Ovary (tissue), 9 donors: Measurements from ENCODE around the gene GRIK4. TPM values are rescaled to one million over a fixed set of nuclear protein-coding genes. Genes with fewer than 3 reads are reported as not detected.

Source experiments
- DNase-seq, 5 donors: peaks; one replicate each; pipeline ENCODE4 v3.0.0-alpha.2; 2019 to 2020
- H3K27ac ChIP-seq, 2 donors: fragments of 200-600 bp; one replicate each; pipeline versions ENCODE4 v1.5.1 to v1.8.0; 2019 to 2022
- H3K27me3 ChIP-seq: fragments of 200-600 bp; one replicate; pipeline ENCODE4 v1.8.0; 2022
- H3K36me3 ChIP-seq: fragments of 200-600 bp; sonication (generic); one replicate; pipeline ENCODE4 v1.5.1; 2019
- H3K4me1 ChIP-seq: one replicate; pipeline ENCODE4 v1.8.1; 2013; ENCODE audit warnings: mild to moderate bottlenecking, moderate library complexity; ENCODE audit not compliant: insufficient read depth
- H3K4me3 ChIP-seq: fragments of 200-600 bp; sonication (generic); one replicate; pipeline ENCODE4 v1.5.1; 2017
- H3K9me3 ChIP-seq, 2 donors: fragments of 200-600 bp in 1 of 2; sonication (generic) in 1 of 2; one replicate each; pipeline versions ENCODE4 v1.5.1 to v1.8.1; 2013 to 2019; ENCODE audit warnings: mild to moderate bottlenecking in 1 of 2, moderate library complexity in 1 of 2
- EP300 ChIP-seq: sonication (generic); formaldehyde crosslinking; IDR thresholded peaks from one replicate; pipeline ENCODE4 v1.6.1; 2017; ENCODE audit warnings: antibody characterized with exemption
- POLR2A ChIP-seq: fragments of 450-650 bp; IDR thresholded peaks from one replicate; pipeline ENCODE4 v1.6.1; 2017; ENCODE audit warnings: antibody characterized with exemption, mild to moderate bottlenecking, moderate library complexity
- WGBS, 3 donors: extraction: QIAGEN DNeasy Blood & Tissue Kit in 1 of 3; methylation state at CpG; one replicate each; pipeline versions ENCODE4 v1.1.5 to v1.1.7; 2013 to 2017; 5-methylcytosine and 5-hydroxymethylcytosine counted together
- intact Hi-C, 4 donors: fragments of 100-400 bp; cut with DNase I; formaldehyde crosslinking; loops; one replicate each; pipeline versions ENCODE4 v1.11.0 to v1.15.1; 2022 to 2023
- polyA plus RNA-seq, 2 donors: library from polyadenylated mRNA; stranded (reverse); fragments of 200-250 nt in 1 of 2; fragments of 350-450 nt in 1 of 2; fragmentation: Illumina TruSeq in 1 of 2; extraction: RNeasy Lipid Tissue Mini Kit (QIAGEN cat#74804) in 1 of 2; gene quantifications; one replicate each; pipeline ENCODE4 v1.2.3, GENCODE V29; 2013 to 2014
- total RNA-seq, 7 donors: library from RNA; depleted of rRNA in 2 of 7; stranded (reverse); fragments of >200 nt in 2 of 7; fragmentation: NEBNext Ultra II Directional in 3 of 7; extraction: Animal tissue kit (Norgen Biotek cat#: 25700) in 3 of 7; gene quantifications; one replicate each; pipeline versions ENCODE4 v1.1.0 to v1.2.4, GENCODE V29; 2016 to 2023
- TF ChIP-seq, protein P1 (sequence below), 3 donors: fragments of 450-650 bp in 2 of 3; fragments of 200-600 bp in 1 of 3; IDR thresholded peaks; one replicate each; pipeline versions ENCODE4 v1.5.1 to v1.8.0; 2016 to 2022; ENCODE audit warnings: antibody characterized with exemption in 3 of 3, mild to moderate bottlenecking in 1 of 3
- donor health status: DM: no; HTN: no; CAD: no; lungs with moderate emphysema.
- donor health status: DM: no; HTN: no; CAD: no.
- donor health status: Bipolar disorder and iron deficiency.
- donor health status: DM: yes; HTN: yes; CAD: no.
- donor health status: DM: no; HTN: no; CAD: no.
- donor health status: DM: yes; HTN: yes; CAD: no.

GRIK4 gene
- total and polyA plus RNA-seq, 9 donors = 1.3 to 13.4 (median 2.3) TPM

DNA sequence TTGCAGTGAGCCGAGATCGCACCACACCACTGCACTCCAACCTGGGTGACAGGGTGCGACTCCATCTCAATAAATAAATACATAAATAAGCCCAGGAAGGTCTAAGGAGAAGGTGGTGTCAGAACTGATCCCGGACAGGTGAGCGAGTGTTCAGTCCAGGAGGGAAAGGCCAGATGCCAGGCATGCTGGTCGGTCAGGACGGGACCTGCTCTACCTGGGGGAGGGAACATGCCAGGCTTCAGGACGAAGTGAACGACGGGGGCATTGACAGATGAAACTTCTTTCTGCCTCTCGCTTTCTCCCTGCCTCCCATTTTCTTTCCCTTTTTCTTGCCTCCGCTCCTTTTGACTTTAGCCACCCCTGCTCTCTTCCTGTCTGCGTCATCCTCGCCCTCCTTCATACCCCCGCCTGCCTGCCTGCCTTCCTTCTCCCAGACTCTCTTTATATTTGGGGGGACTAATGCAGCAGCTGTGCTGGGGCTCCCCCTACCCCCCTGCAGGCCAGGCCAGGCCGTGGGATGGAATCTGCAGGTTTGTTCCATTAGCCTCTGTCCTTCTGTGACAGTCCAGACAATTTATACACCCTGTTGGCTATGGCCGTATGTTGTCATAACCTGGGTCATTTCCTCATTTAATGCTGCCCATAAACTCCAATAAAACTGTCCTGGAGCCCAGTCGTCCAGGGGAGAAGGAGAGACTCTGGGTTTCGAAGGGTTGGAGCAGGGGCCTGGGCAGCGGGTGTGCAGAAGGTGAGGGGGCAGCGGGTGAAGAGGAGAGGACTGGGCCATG is 303.2 kb downstream of the GRIK4 start:
- WGBS, 3 donors = 85 to 91% (median 89%) methylated on average over 21 of the region's 21 CpGs

DNA sequence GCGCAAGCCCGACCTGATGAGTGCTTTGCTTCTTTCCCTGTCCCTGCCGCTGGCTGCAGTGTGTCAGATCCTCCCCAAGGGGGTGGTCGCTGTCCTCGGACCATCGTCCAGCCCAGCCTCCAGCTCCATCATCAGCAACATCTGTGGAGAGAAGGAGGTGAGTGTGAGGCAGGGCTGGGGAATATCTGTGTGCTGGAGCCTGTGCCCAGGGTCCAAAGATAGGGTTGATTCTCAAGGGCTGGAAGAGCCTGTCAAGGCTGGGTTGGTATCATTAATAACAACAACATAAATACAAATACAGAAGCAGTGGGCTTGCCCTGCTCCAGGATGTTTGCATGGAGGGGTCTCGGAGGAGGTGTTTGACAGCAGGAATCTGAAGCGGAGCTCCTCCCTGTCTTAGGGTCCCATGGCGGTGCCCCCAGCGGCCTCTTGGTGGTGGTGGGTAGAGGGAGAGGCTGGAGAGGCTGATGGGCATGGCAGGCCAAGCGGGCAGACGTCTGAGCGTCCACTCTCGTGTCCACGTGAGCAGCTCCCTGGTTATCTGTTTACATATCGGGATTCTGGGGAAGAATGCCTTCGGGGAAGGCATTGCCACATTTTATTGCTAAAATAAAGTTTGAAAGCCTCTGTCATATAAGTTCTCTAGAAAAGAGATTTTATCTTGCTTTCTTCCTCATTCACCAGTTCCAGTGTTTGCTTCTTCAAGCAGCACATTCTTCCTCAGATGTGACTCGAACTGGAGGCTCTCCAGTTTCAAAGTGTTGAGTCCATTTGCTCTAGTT is 304.0 kb downstream of the GRIK4 start:
- H3K27me3 ChIP-seq = no peaks in the 10 kb centered on the region
- H3K4me3 ChIP-seq = no peak overlapping the region
- DNase-seq = no peak
- WGBS, 3 donors = 88% methylated on average over 18 of the region's 18 CpGs
- H3K9me3 ChIP-seq = no peaks in the 10 kb centered on the region
- intact Hi-C loops = loop anchor here in 1 of 4 donors (10.0 kb wide), 1 partner anchor 301 kb away; the partner anchor contains the start of gene GRIK4
- H3K36me3 ChIP-seq = no peaks in the 10 kb centered on the region
- no peak overlapping the region for H3K27ac ChIP-seq
- H3K4me1 ChIP-seq = peaks cover 4% of the 10 kb centered on the region
- TF ChIP-seq POLR2A (no peak), EP300 (no peak)
- TF ChIP-seq, protein P1, sequence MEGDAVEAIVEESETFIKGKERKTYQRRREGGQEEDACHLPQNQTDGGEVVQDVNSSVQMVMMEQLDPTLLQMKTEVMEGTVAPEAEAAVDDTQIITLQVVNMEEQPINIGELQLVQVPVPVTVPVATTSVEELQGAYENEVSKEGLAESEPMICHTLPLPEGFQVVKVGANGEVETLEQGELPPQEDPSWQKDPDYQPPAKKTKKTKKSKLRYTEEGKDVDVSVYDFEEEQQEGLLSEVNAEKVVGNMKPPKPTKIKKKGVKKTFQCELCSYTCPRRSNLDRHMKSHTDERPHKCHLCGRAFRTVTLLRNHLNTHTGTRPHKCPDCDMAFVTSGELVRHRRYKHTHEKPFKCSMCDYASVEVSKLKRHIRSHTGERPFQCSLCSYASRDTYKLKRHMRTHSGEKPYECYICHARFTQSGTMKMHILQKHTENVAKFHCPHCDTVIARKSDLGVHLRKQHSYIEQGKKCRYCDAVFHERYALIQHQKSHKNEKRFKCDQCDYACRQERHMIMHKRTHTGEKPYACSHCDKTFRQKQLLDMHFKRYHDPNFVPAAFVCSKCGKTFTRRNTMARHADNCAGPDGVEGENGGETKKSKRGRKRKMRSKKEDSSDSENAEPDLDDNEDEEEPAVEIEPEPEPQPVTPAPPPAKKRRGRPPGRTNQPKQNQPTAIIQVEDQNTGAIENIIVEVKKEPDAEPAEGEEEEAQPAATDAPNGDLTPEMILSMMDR (IDR thresholded peaks at IDR 0.05) = no peak

More for the DNA sequence above, 303.2 kb downstream of the GRIK4 start:
- intact Hi-C loops = loop anchor here in 1 of 4 donors (10.0 kb wide), 1 partner anchor 300 kb away; the partner anchor contains the start of gene GRIK4
- Histone ChIP-seq H3K9me3 (no peaks in the 10 kb centered on the region), H3K27me3 (no peaks in the 10 kb centered on the region), H3K4me1 (peaks cover 3% of the 10 kb centered on the region), H3K36me3 (no peaks in the 10 kb centered on the region), H3K4me3 (no peak overlapping the region), H3K27ac (no peak overlapping the region)
- TF ChIP-seq, protein P1 (IDR thresholded peaks at IDR 0.05) = no peak
- TF ChIP-seq POLR2A (no peak), EP300 (no peak)
- DNase-seq = no peak

DNA sequence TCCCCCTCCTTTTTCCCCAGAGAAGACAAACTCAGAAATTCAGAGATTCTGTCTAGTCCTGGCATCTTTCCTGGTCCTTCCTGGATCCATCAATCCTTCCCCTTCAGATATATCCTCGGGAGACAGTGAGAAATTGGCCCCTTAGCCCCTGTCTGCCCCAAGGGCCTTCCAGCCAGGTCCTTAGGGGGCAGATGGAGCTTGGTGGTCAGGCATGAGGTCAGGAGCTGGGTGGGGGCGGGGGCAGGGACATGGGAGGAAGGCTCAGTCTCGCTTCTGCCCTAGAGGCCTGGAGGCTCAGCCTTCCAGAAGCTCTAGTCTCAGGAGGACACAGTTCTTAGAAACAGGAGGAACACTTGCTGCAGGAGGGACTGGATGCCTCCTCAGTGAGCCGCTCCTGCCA is 304.6 kb downstream of the GRIK4 start:
- 75 to 82% (median 78%) methylated on average over 4 of the region's 4 CpGs for WGBS, 3 donors
- Histone ChIP-seq H3K27me3 (no peaks in the 10 kb centered on the region), H3K27ac (no peak overlapping the region), H3K36me3 (no peaks in the 10 kb centered on the region), H3K4me1 (peaks cover 4% of the 10 kb centered on the region), H3K9me3 (no peaks in the 10 kb centered on the region), H3K4me3 (no peak overlapping the region)
- DNase-seq = no peak
- intact Hi-C loops = loop anchor here in 1 of 4 donors (10.0 kb wide), 1 partner anchor 301 kb away; the partner anchor contains the start of gene GRIK4
- no peak for TF ChIP-seq POLR2A
- TF ChIP-seq EP300 = no peak
- TF ChIP-seq, protein P1 (IDR thresholded peaks at IDR 0.05) = no peak

DNA sequence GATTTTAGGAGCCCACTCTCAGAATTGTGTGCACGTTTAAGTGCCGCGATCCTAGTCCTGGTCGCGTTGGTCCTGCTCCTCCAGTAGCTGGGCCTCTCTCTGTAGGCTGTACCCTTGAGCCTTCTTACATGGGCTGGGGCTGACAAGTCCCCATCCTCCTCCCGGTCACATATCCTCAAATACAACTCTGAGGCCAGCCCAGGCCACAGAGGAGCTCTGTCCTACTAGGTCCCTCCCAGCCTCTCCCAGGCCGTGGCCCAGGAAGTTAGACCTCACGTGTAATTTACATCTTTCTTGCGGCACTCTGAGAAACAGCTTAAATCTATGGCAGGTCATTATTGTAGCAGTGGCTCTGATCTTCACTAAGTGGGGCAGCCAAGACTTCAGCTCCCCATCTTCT is 305.2 kb downstream of the GRIK4 start:
- WGBS, 3 donors = 91 to 96% (median 92%) methylated on average over 9 of the region's 9 CpGs
- H3K27me3 ChIP-seq = no peaks in the 10 kb centered on the region
- no peak overlapping the region for H3K4me3 ChIP-seq
- H3K4me1 ChIP-seq = peaks cover 4% of the 10 kb centered on the region
- TF ChIP-seq EP300 (no peak), POLR2A (no peak)
- TF ChIP-seq, protein P1 (IDR thresholded peaks at IDR 0.05) = no peak
- DNase-seq = no peak
- H3K36me3 ChIP-seq = no peaks in the 10 kb centered on the region
- no peak overlapping the region for H3K27ac ChIP-seq
- no peaks in the 10 kb centered on the region for H3K9me3 ChIP-seq
- intact Hi-C loops = loop anchor here in 1 of 4 donors (10.0 kb wide), 1 partner anchor 302 kb away; the partner anchor contains the start of gene GRIK4
